Measurements from ENCODE around the gene RHBDF1. TPM values are rescaled to one million over a fixed set of nuclear protein-coding genes. Genes with fewer than 3 reads are reported as not detected.

RHBDF1 gene
- polyA plus RNA-seq, 1 of the 3 experiments (the other 2 are of a cell fraction), result 54.1 TPM

- Histone ChIP-seq H3K4me2 (no peak overlapping the region), H3K4me3 (ENCODE audit: low read depth in 2 of 2, low read length in 1 of 2) (no peak overlapping the region), H3K9me3 (no peaks in the 10 kb centered on the region), H4K20me1 (ENCODE audit: insufficient read depth) (no peaks in the 10 kb centered on the region), H3K4me1 (ENCODE audit: control insufficient read depth in 1 of 2, insufficient read depth in 2 of 2, low read depth in 1 of 2, low read length in 1 of 2) (no peaks in the 10 kb centered on the region; a peak in 1 of 4 replicates), H3F3A (replicated peaks; ENCODE audit: insufficient read depth) (peaks cover under 1% of the 10 kb centered on the region), H3K36me3 (replicated peaks in 1 of 2; ENCODE audit: control insufficient read depth in 1 of 2, insufficient read depth in 2 of 2, low read length in 1 of 2) (peaks cover 0 to 4% of the 10 kb centered on the region in 2 experiments), H3K9ac (no peak overlapping the region), H3K79me2 (ENCODE audit: insufficient read depth) (no peaks in the 10 kb centered on the region), H3K27me3 (ENCODE audit: insufficient read depth) (no peaks in the 10 kb centered on the region), H2AFZ (ENCODE audit: low read depth) (no peak overlapping the region), H3K27ac (ENCODE audit: low read depth in 2 of 2, low read length in 1 of 2) (no peak overlapping the region), H3K9me2 (no peaks in the 10 kb centered on the region)
- ChIA-PET CTCF (interaction anchor here (0.6 to 27.8 kb wide), 4 partner anchors 37 to 286 kb away, joined by 4 to 793 read pairs (median 64); partner anchors contain the start of genes HBQ1 and RHBDF1), POLR2A (no interaction called here)
- no peak for DNase-seq
- 94% methylated on average over 17 of the region's 19 CpGs for WGBS (ENCODE audit: low lambda C conversion rate)
- TF ChIP-seq FOSL2 (IDR thresholded peaks at IDR 0.05; ENCODE audit: borderline replicate concordance, low read depth) (no peak), IRF3 (IDR thresholded peaks at IDR 0.05; ENCODE audit: low read depth, low read length) (no peak), FOXM1 (IDR thresholded peaks at IDR 0.05; ENCODE audit: low read depth) (no peak), MAX (IDR thresholded peaks at IDR 0.05; ENCODE audit: low read depth) (no peak), NFIC (IDR thresholded peaks at IDR 0.05; ENCODE audit: borderline replicate concordance) (no peak), USF2 (IDR thresholded peaks at IDR 0.05; ENCODE audit: borderline replicate concordance, low read depth, low read length) (no peak), MEF2A (IDR thresholded peaks at IDR 0.05; ENCODE audit: borderline replicate concordance, low read depth) (no peak), RAD21 (IDR thresholded peaks at IDR 0.05; ENCODE audit: low read length) (no peak), USF1 (IDR thresholded peaks at IDR 0.05; ENCODE audit: borderline replicate concordance, low read depth) (no peak), YY1 (IDR thresholded peaks at IDR 0.05; ENCODE audit: low read depth) (no peak), RCOR1 (IDR thresholded peaks at IDR 0.05; ENCODE audit: low read length) (no peak), NRF1 (IDR thresholded peaks at IDR 0.05; ENCODE audit: low read depth, low read length) (no peak)
Observed at GRCh38 chr16:102060-102855, 29.8 kb upstream of the RHBDF1 start.

- WGBS (ENCODE audit: low lambda C conversion rate), result 93% methylated on average over 6 of the region's 6 CpGs
- CTCF ChIA-PET, result interaction anchor here (1.2 to 27.8 kb wide), 3 partner anchors 36 to 261 kb away, joined by 7 to 793 read pairs (median 120); partner anchors contain the start of genes HBQ1 and RHBDF1
Observed at GRCh38 chr16:101586-101985, 29.2 kb upstream of the RHBDF1 start.

More at GRCh38 chr16:101586-101985, 29.2 kb upstream of the RHBDF1 start:
- H3K4me1 ChIP-seq (ENCODE audit: control insufficient read depth in 1 of 2, insufficient read depth in 2 of 2, low read depth in 1 of 2, low read length in 1 of 2), result no peaks in the 10 kb centered on the region
- no peaks in the 10 kb centered on the region for H3K9me3 ChIP-seq
- H4K20me1 ChIP-seq (ENCODE audit: insufficient read depth), result peaks cover 3% of the 10 kb centered on the region; the same call in 1 of the 2 replicates
- H3K27me3 ChIP-seq (ENCODE audit: insufficient read depth), result no peaks in the 10 kb centered on the region
- peaks cover 7% of the 10 kb centered on the region for H3F3A ChIP-seq (replicated peaks; ENCODE audit: insufficient read depth)
- TF ChIP-seq GABPA (IDR thresholded peaks at IDR 0.05; ENCODE audit: low read depth) (no peak), NFIC (IDR thresholded peaks at IDR 0.05; ENCODE audit: borderline replicate concordance) (no peak), FOXJ3 (CRISPR knock-in tag; IDR thresholded peaks at IDR 0.05) (no peak), ELF1 (IDR thresholded peaks at IDR 0.05) (no peak), JUND (IDR thresholded peaks at IDR 0.05) (no peak), IRF3 (IDR thresholded peaks at IDR 0.05; ENCODE audit: low read depth, low read length) (no peak), USF2 (IDR thresholded peaks at IDR 0.05; ENCODE audit: borderline replicate concordance, low read depth, low read length) (no peak)
- no peaks in the 10 kb centered on the region for H3K9me2 ChIP-seq
- H3K9ac ChIP-seq, result no peak overlapping the region
- H3K27ac ChIP-seq (ENCODE audit: low read depth in 2 of 2, low read length in 1 of 2), result no peak overlapping the region
- no peak overlapping the region for H3K4me2 ChIP-seq
- H3K79me2 ChIP-seq (ENCODE audit: insufficient read depth), result no peaks in the 10 kb centered on the region
- POLR2A ChIA-PET, result no interaction called here
- peaks cover 0 to 4% of the 10 kb centered on the region in 2 experiments for H3K36me3 ChIP-seq (replicated peaks in 1 of 2; ENCODE audit: control insufficient read depth in 1 of 2, insufficient read depth in 2 of 2, low read length in 1 of 2)
- no peak overlapping the region for H2AFZ ChIP-seq (ENCODE audit: low read depth)
- DNase-seq, result no peak
- no peak overlapping the region for H3K4me3 ChIP-seq (ENCODE audit: low read depth in 2 of 2, low read length in 1 of 2)

All from SK-N-SH (cell line).